Raji (cell line): ENCODE measurements around the gene IGF2BP2.

Source experiments
- POLR2A ChIP-seq: IDR thresholded peaks from 2 replicates; pipeline ENCODE4 v1.6.1; 2011; ENCODE audit warnings: low read depth, low read length, control low read depth; ENCODE audit not compliant: insufficient read depth

IGF2BP2 gene

DNA sequence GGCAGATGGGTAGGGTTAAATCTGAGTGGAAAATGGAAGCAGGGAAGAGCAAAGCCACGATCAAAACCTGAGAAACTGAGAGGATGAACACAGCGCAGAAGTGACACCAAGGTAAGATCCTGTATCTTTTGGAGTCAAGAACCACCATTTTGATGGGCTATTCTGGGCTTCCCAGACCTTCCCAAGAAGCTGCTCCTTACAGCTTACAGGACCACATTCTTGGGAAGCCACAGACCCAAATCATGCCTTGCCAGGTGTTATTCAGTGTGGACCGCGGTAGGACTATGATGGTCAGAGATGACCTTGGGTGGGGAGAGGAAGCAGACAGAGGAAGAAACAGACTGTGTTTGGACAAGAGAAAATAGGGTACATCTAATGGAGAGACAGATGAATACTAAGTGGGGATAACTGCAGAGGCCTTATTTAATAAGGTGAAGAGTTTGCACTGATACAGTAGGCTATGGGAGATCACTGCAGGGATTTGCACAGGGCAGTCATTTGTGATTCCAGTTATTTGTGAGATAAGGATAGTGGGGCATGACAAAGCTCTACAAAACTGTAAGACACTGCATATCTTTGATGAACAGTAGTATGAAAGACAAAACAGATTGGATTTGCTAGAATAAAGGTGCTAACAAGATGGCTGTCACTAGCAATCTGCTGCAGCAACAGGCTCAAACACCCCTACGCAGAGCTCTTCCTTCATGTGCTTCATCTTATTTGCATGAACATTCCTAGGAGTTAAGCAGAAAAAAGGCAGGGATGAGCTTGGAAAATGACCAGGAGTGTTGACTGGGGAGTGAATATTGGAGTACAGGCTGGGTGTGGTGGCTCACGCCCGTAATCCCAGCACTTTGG, 105.9 kb downstream of the IGF2BP2 start:
- TF ChIP-seq POLR2A: no peak

DNA sequence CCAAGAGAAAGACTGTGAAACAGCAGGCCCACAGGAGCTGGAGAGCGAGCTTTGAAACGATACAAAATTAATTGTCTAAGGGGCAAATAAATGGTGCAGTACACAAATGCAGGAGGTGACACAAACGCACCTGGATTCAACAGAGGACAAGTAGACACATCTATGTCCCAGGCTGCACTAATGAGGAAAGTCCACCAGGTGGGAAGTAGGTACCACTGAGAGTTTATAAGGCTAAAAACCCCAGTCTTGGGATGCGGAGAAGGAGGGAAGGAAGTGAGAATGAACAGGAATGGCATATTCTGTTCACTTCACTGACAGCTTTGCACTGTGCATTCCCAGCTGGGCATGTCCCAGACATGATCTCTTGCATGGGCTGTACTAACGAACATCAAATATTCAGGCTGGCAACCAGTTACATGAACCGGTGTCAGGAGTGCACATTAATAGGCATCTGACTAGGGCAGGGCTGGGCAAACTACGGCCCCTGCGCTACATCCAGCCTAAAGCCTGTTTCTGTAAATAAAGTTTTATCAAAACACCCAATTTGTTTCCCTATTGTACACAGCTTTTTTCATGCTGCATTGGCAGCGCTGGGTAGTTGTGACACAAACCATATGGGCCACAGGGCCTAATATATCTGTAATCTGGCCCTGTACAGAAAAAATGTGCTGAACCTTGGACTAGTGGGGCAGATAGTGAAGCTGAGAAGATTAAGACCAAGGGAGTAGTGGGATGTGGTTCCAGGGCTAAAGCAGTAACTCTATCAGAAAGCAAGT, 107.0 kb downstream of the IGF2BP2 start:
- no peak for TF ChIP-seq POLR2A

DNA sequence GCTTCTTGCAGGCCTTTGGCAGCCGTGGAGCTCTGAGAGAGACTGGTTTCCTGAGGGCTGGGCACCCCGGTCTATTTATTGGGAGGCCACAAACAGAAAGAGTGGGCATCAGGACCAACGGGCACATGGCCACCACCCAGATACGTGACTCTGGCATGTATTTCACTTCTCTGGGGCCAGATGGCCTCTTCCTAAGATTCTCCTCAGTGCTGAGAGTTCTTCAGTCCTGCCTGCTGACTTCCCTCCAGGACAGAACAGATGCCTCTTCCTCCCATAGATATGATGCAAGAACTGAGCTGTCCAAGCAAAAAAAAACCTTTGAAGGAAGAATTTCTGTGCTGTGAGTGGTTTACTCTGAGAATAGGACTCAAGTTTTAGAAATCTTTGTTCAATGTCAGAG, 107.7 kb downstream of the IGF2BP2 start:
- TF ChIP-seq POLR2A: no peak

DNA sequence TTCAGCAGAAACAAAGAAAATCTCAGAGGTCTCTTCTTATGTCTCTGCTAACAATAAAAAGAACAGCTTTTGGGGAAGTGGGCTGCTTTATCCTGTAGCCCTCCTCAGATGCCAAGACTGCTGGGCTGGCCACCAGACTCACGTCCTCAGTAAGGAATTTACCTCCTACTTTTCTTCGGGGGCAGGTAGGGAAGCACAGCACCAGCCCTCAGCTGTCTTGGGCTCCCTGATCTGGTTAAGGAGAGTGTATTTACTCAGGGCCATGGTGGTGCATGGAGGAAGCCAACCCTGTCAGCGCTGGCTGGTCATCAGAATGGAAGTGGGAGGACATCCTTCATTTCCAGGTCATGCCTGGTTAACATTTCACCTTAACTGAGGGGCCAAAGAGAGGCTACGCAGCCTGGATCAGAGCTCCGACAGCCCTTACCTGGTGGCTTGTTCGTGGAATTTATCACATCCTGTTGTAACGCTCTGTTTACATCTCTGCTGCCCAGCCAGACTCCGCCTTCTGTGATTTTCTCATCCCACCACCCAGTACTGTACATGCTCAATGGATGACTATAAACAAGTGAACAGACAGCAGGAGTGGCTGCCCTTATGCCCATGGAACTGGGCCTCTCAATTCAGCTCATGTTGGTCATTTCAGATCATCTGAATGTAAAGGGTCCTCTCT, 108.3 kb downstream of the IGF2BP2 start:
- TF ChIP-seq POLR2A: no peak

DNA sequence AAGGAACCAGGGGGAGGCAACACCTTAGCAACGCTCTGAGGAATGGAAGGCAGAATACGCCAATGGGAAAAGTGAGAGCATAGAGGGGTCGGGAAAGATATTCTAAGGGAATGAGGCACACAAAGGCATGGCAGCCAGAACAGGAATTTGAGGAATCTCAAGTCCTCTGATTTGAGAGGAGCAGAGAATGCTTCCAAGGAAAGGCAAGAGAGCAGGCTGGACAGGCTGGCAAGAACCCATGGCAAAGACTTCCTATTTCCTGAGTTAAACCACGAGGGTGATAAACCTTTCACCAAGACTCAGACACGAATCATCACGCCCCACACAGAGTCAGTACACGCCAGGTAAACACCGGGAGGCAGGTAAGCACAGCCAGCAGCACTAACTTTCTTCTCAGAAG, 109.8 kb downstream of the IGF2BP2 start:
- TF ChIP-seq POLR2A: no peak

DNA sequence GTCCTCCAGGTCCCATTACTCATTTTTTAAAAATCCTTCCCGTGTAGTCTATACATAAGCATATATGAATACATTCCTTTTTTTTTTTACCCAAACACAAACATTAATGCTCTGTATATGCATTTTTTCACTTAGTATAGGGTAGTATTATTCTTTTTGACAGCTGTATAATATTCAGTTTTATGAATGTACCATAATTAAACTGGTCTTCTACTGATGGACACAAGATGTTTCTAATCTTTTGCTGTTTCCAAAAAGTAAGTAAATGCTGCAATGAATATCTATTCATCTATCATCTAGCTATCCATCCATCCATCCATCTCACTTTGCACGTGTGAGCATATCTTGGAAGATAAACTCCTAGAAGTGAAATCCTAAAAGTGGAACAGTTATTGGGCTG, 110.8 kb downstream of the IGF2BP2 start:
- no peak for TF ChIP-seq POLR2A

DNA sequence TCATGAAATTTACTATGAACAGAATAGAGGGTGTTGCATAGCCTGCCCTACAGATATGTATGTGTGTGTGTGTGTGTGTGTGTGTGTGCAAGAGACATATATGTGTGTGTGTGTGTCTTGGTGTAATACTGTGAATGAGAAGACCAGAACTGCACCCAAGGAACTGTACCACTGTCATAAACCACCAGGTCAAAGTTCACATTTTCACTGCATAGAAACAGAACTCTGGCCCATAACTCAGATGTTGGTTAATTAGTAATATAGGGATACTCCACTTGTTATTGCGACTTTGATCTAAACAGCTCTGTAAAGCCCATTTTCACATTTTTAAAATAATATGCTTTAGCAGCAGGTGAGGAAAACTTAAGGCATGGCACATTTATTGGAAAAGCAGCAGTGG, 111.8 kb downstream of the IGF2BP2 start:
- no peak for TF ChIP-seq POLR2A

DNA sequence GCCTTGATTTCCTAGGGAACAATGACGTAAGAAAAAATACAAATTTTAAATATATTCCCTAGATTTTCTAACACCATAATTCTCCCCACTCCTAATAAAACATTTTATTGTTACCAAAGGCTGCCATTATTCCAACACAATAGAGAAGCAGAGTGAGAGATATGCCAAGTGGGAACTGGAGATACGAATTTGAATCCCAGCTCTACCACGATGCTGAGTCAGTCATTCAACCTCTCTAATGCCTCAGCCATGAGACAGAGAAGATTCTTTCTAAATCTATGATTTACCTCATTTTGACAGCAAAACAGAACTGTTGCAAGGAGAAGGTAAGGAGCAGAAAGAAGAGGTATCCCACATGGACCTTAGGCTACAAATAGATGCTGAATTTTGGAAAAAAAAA, 112.5 kb downstream of the IGF2BP2 start:
- no peak for TF ChIP-seq POLR2A

DNA sequence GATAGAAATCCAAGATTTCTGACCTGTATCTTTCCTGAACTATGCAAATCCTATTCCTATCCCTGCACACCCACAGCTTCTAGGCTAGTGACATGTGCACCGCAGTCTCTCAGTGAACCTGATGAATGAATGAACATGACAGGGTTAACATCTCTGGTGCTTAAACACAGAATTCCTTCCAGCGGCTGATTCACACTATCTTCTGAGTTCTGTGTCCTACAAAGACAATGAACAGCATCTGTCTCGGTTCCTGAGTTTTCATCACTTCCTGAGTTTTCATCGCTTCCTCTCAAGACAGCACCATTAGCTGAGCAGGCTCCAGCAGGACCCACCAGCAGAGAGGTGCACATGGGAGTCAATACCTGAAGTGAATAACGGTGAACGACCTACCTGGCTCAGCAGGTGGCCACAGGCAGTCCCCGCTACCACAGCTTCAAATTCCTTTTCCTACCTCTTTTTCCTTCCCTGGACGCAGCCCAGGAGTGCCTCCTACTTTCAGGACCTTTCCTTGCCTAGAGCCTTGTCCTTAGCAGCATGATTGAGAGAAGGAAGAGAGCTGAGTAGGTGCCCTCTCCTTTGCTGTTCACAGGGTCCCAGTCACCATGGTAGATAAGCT, 113.5 kb downstream of the IGF2BP2 start:
- TF ChIP-seq POLR2A: no peak

DNA sequence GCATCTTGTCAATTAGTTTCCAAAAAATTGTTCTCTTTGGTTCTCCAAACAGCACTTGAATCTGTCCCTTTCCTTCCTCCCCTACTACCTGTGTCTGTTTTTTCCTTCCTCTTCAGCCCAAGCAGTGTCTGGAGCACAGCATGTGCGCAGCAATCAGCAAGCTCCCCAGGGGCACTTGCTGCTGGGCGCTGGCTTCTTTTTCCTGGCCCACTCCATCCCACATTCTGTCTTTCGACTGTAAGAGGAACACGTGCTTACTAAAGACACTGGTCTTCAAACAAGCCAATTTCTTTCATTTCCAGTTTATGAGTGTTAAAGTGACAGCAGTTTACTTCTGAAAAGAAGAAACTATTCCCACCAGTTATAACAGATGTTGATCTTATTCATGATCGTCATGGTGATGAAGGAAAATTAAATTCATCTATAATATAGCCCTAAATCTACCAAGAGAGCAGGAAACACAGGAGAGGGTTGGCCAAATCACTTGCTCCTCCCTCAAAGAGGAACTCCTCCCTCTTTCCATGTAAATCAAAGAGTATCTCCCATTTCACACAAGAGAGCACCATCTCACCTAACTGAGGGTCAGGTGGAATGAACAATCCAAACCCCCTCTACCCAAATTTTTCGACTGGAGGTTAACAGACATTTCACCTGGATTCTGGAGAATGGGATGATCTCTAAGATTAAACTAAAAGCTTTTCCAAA, 115.4 kb downstream of the IGF2BP2 start:
- TF ChIP-seq POLR2A: no peak

DNA sequence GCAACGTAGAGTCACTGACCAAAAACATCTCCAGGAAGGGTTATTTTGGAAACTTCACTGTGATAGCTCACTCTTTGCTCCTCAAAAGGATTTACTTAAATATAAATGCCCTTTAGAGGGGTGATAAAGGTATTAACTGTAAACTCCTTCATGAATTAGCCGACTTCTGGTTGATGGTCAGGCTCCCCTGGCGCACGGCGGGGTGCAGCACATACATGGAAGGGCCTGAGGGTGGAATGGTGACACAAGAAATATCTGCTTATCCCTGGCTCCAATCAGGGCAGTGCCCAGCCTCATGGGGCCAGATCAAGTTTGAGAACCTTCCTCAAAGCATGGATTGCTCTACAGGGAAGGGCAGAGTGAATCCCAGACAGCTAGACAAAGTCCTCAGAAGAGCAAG, 116.5 kb downstream of the IGF2BP2 start:
- TF ChIP-seq POLR2A: no peak

DNA sequence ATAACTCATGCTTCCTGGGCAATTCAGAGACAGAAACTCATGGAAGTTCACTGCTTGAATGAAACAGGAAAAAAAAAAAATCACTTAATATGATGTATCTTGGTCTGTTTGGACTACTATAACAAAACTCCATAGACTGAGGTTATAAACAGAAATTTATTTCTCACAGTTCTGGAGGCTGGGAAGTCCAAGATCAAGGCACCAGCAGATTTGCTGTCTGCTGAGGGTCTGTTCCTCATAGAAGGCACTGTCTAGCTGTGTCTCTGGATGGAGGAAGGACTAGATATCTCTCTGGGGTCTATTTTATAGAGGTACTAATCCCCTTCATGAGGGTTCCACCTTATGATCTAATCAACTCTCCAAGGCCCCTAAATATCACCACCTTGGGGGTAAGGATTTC, 119.3 kb downstream of the IGF2BP2 start:
- TF ChIP-seq POLR2A: no peak

DNA sequence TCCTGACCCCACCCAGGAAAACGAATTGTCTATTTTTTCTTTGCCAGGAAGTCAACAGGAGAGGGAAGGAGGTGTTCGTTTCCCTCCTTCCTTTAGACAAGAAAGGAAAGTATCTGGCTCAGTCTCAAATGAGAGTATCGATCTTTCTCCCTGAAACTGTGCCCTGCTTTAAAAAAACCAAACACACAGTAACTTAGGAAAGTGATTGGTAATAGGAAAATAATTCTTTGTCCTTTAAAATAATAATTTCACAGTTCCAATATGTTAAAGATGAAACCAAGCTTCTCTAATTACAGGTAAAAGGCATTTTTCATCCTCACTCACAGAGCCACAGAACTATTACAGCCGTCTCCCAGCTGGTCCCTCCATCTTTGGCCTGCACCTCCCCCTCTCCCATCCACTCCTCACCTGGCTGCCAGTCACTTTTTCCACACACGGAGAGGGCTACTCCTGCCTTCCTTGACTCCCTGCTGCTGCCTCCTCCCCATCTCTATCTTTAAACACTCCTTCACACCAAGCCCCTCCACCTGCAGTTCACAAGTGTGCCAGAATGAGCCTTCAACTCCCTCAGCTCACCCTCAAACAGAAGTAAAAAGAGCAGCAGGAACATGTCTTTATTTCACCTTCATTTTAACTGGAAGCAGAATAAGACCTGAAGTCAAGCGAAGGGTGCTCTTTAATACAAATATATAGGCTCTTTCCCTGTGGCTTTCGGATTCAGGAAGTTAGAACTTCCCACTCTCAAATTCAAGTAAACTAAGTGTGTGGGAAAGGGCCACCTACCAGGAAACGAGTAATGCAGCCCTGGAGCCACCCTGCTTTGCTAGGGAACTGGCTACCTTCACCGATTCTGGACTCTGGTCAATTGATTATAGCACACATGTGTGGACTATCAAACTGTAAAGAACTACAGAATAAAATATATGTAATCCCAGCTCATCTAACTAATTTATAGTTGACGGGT, 122.3 kb downstream of the IGF2BP2 start:
- TF ChIP-seq POLR2A: no peak

DNA sequence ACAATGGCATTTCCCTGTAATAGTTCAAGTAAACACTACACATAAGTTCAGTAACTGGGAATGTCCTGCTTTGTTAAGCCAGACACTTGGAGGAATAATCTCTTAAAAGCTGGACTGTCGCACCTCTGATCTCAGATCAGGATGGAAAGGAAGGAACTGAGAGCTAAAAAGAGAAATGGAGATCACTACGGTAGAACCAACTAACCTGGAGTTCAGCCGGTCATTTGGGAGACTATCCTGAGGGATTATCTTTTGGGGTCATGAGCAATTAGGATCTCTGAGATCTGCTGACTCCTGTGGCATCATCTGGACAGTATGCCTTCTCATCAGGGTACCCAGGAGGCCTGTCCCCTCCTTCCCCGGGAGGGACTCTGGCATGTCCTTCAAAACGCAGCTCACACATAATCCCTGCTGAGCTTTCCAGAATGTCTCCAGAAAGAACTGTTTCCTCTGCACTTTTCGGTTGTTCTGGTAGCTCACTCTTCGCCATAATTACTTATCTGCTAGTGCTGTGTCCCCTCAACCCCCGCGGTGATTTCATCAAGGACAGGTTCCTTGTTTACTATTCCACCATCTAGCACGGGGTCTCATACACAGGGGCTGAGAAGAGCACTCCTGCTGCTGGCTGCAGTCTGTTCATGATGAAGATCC, 123.1 kb downstream of the IGF2BP2 start:
- TF ChIP-seq POLR2A: no peak

DNA sequence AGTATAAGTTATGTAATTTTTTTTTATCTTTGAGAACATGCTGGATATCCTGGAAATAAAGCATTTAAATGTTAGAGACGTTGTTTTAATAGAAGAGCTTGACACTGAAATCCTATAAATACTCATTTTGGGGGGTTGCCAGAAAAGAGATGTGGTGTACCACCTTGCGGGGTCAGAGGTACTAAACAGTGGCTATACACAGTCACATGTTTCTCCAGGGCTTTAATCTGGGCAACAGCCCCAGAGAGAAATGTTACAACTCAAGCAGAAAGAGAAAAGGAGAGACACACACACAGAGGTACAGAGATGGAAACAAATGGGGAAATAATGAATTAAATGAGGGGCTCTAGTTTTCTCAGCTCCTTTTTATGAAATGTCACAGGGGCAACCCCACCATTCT, 124.9 kb downstream of the IGF2BP2 start:
- TF ChIP-seq POLR2A: no peak
